Activated CD8-positive, alpha-beta T cell treated with anti-CD3 and anti-CD28 coated beads, Interleukin-2, amount 10 ng/mL, durations not matched to agents 7 days and 5 days (primary cell): Measurements from ENCODE around the gene MAN2C1. TPM values are rescaled to one million over a fixed set of nuclear protein-coding genes. Genes with fewer than 3 reads are reported as not detected.
"Not testable (repeated sequence)": the region's sequence is repeated elsewhere in the genome, so short reads cannot be mapped to it uniquely, and the experiment has no call there.

Source experiments
- ATAC-seq: fragments of 150-1000 bp; cut with Tn5 transposase; one replicate; pipeline ENCODE4 v1.10.0; 2021; ENCODE audit warnings: moderate library complexity
- CTCF ChIA-PET: fragments of 350-600 bp; sonication (Branson Sonifier 250); formaldehyde crosslinking; loops from one replicate; lab custom pipeline; 2021; ENCODE audit warnings: antibody characterized with exemption; lab: Charles Lee
- POLR2A ChIA-PET: fragments of 350-600 bp; sonication (Branson Sonifier 250); formaldehyde crosslinking; loops from one replicate; lab custom pipeline; 2021; ENCODE audit warnings: antibody characterized with exemption; lab: Charles Lee
- DNase-seq: peaks from one replicate; pipeline ENCODE4 v3.0.0-alpha.2; 2020
- H3K27ac Mint-ChIP-seq: one replicate; pipeline ENCODE4 v1.8.0; 2021; ENCODE audit warnings: mild to moderate bottlenecking, mixed read lengths
- H3K27me3 Mint-ChIP-seq: one replicate; pipeline ENCODE4 v1.8.0; 2021; ENCODE audit warnings: low read depth, mixed read lengths
- H3K36me3 Mint-ChIP-seq: one replicate; pipeline ENCODE4 v1.8.0; 2021; ENCODE audit warnings: low read depth, mixed read lengths
- H3K4me1 Mint-ChIP-seq: one replicate; pipeline ENCODE4 v1.8.0; 2021; ENCODE audit warnings: low read depth, mixed read lengths
- H3K4me3 Mint-ChIP-seq: one replicate; pipeline ENCODE4 v1.8.0; 2021; ENCODE audit warnings: mild to moderate bottlenecking, mixed read lengths
- H3K9me3 Mint-ChIP-seq: one replicate; pipeline ENCODE4 v1.8.0; 2022; ENCODE audit warnings: mixed read lengths; ENCODE audit not compliant: insufficient read depth
- total RNA-seq, 2 experiments: library from RNA; stranded (reverse); gene quantifications; one replicate each; pipeline ENCODE4 v1.2.3, GENCODE V29; 2021

The MAN2C1 gene
- total RNA-seq, 2 experiments from 2014 or later: 123 to 131 TPM

DNA sequence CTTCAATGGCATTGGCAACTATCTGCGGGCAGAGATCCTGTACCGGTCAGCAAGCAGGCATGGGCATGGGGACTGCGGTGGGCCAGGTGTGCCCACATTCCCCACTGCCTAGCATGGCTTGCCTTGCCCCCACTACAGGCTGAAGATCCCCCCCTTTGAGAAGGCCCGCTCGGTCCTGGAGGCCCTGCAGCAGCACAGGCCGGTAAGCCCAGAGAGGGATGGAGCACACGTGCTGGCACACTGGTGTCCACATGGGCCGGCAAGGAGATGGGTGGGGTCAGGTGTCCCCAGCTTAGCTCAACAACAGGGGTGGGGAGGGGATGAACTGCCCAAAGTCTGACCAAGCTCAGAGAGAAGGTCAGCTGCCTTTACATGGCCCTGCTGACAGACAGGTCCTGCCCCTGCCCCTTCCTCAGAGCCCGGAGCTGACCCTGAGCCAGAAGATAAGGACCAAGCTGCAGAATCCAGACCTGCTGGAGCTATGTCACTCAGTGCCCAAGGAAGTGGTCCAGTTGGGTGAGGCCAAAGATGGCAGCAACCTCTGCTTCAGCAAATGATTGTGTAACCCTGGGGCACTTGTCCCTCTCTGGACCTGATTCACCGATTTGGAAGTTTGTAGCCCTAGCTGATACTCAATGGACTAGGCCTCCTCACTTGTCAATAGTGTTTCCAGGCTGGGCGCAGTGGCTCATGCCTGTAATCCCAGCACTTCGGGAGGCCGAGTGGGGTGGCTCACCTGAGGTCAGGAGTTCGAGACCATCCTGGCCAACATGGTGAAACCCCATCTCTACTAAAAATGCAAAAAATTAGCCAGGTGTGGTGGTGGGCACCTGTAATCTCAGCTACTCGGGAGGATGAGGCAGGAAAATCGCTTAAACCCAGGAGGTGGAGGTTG lies 16.0 kb downstream of the MAN2C1 start:
- ATAC-seq (no peak), DNase-seq (no peak)
- POLR2A ChIA-PET: interaction anchor here (1.6 to 2.5 kb wide), 2 partner anchors 16 to 101 kb away, joined by 3 to 9 read pairs; partner anchors contain the start of gene MAN2C1
- peaks cover 57% of the 10 kb centered on the region for H3K36me3 Mint-ChIP-seq
- no peak overlapping the region for H3K4me3 Mint-ChIP-seq
- no peak overlapping the region for H3K27ac Mint-ChIP-seq
- H3K9me3 Mint-ChIP-seq: peaks cover 15% of the 10 kb centered on the region
- CTCF ChIA-PET: interaction anchor here (6.9 kb wide), 1 partner anchor 15 kb away, joined by 36 read pairs; the partner anchor contains the start of gene MAN2C1
- H3K27me3 Mint-ChIP-seq: peaks cover 5% of the 10 kb centered on the region
- peaks cover 28% of the 10 kb centered on the region for H3K4me1 Mint-ChIP-seq

DNA sequence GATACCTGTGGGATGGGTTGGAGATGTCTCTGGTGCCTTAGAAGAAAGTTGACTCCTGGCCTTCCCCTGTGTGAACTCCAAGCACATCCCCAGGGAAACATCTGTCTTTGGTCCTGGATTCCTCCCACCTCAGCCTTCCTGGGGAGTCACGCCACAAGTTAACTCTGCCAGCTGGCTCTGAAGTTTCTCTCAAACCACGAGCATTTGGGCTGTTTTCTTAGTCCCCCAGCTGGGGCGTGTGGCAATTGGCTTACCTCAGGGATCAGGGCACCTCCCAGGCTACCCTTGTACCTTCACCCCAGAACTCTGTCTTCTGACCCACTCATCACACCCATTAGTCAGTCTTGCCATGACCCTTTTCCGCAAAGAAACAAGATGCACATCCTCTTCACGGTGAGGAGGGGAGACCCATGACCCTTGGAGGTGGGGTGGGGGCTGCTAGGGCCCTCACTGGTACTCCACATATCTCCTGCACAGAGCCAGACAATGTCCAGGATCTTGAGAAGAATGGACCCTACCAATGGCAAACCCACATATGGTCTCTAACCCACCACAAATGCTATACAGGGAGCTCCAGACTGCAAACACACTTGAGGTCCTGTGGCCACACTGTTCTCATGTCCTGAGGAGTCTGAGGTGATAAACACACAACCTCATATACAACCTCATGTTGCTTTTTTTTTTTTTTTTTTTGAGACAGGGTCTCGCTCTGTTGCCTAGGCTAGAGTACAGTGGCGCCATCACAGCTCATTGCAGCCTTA lies 17.6 kb downstream of the MAN2C1 start:
- ChIA-PET POLR2A (interaction anchor here (1.3 kb wide), 1 partner anchor 18 kb away, joined by 6 read pairs; the partner anchor contains the start of gene MAN2C1), CTCF (interaction anchor here (6.9 kb wide), 1 partner anchor 17 kb away, joined by 36 read pairs; the partner anchor contains the start of gene MAN2C1)
- peak overlapping the region; percentile 99 for H3K27ac Mint-ChIP-seq
- ATAC-seq (no peak), DNase-seq (no peak)
- peaks cover 57% of the 10 kb centered on the region for H3K36me3 Mint-ChIP-seq
- H3K4me3 Mint-ChIP-seq: peak overlapping the region; percentile 64
- H3K4me1 Mint-ChIP-seq: peaks cover 37% of the 10 kb centered on the region
- H3K27me3 Mint-ChIP-seq: peaks cover 14% of the 10 kb centered on the region
- H3K9me3 Mint-ChIP-seq: peaks cover 19% of the 10 kb centered on the region

DNA sequence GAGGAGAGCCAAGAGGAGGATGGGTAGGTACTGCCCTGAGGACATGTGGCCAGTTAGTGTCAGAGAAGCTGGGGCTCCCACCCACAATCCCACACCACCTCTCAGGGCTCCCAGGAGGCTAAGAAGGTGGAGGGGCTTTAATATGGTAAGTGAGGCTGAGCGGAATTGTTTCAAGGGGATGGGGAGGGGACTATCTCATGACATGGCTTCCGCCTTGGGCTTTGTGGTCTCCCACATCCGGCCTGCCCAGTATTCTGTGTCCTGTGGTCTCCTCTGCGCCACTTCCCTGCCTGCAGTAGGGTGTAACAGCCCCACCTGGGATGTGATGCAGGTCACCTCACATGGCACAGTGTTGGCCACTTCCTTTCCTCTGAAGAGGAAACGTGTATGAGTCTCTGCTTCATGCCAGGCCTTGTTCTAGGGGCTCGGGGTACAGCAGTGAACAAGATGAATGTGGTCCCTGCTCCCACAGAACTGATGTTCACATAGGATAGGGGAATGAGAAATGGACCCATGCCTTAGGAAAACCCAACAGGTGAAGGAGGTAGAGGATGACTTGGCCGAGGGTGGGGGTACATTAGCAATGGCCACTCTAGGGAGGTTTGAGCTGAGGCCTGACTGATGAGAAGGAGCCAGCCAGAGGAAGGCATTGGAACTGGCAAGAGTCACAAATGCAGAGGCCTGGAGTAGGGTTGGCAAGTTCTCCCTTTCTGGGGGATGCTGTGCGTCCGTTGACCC lies 18.4 kb downstream of the MAN2C1 start:
- POLR2A ChIA-PET: interaction anchor here (1.3 kb wide), 1 partner anchor 19 kb away, joined by 6 read pairs; the partner anchor contains the start of gene MAN2C1
- peaks cover 57% of the 10 kb centered on the region for H3K36me3 Mint-ChIP-seq
- ATAC-seq (peak; percentile 86), DNase-seq (peak; percentile 95)
- CTCF ChIA-PET: interaction anchor here (6.9 kb wide), 1 partner anchor 17 kb away, joined by 36 read pairs; the partner anchor contains the start of gene MAN2C1
- peaks cover 18% of the 10 kb centered on the region for H3K27me3 Mint-ChIP-seq
- peak overlapping the region; percentile 99 for H3K27ac Mint-ChIP-seq
- H3K4me3 Mint-ChIP-seq: peak overlapping the region; percentile 64
- H3K4me1 Mint-ChIP-seq: peaks cover 37% of the 10 kb centered on the region
- peaks cover 19% of the 10 kb centered on the region for H3K9me3 Mint-ChIP-seq

DNA sequence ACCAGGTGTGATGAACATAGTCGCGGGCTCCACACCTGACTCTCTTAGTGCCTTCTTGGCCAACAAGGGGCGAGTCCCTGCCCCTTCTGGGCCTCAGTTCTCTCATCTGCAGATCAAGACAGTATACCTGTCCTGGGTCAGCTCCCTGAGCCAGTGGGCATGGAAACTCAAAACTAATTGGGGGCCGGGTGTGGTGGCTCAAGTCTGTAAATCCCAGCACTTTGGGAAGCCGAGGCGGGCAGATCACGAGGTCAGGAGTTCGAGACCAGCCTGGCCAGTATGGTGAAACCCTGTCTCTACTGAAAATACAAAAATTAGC lies 19.1 kb downstream of the MAN2C1 start:
- ATAC-seq, POLR2A ChIA-PET, DNase-seq: not testable (repeated sequence)
- peak overlapping the region; percentile 99 for H3K27ac Mint-ChIP-seq
- H3K9me3 Mint-ChIP-seq: peaks cover 19% of the 10 kb centered on the region
- H3K4me3 Mint-ChIP-seq: peak overlapping the region; percentile 64
- H3K36me3 Mint-ChIP-seq: peaks cover 52% of the 10 kb centered on the region
- H3K27me3 Mint-ChIP-seq: peaks cover 18% of the 10 kb centered on the region
- CTCF ChIA-PET: interaction anchor here (6.9 kb wide), 1 partner anchor 18 kb away, joined by 36 read pairs; the partner anchor contains the start of gene MAN2C1
- peaks cover 37% of the 10 kb centered on the region for H3K4me1 Mint-ChIP-seq

GRCh38 chr15:75348562-75349350 lies 19.7 kb downstream of the MAN2C1 start:
- peaks cover 52% of the 10 kb centered on the region for H3K36me3 Mint-ChIP-seq
- POLR2A ChIA-PET: interaction anchor here (0.7 kb wide), 1 partner anchor 105 kb away, joined by 3 read pairs; no protein-coding TSS in a partner anchor

GRCh38 chr15:75348034-75348561 lies 20.3 kb downstream of the MAN2C1 start:
- Mint-ChIP-seq H3K36me3 (peaks cover 49% of the 10 kb centered on the region), H3K27me3 (peaks cover 18% of the 10 kb centered on the region), H3K27ac (peak overlapping the region; percentile 77), H3K4me1 (peaks cover 37% of the 10 kb centered on the region), H3K4me3 (peak overlapping the region; percentile 5), H3K9me3 (peaks cover 19% of the 10 kb centered on the region)
- DNase-seq (no peak), ATAC-seq (no peak)
- ChIA-PET POLR2A (interaction anchor here (0.7 kb wide), 1 partner anchor 105 kb away, joined by 3 read pairs; no protein-coding TSS in a partner anchor), CTCF (no interaction called here)

More at GRCh38 chr15:75348562-75349350, 19.7 kb downstream of the MAN2C1 start:
- Mint-ChIP-seq H3K9me3 (peaks cover 19% of the 10 kb centered on the region), H3K27ac (peak overlapping the region; percentile 99), H3K4me3 (no peak overlapping the region), H3K4me1 (peaks cover 37% of the 10 kb centered on the region), H3K27me3 (peaks cover 18% of the 10 kb centered on the region)
- DNase-seq (no peak), ATAC-seq (no peak)
- CTCF ChIA-PET: interaction anchor here (6.9 kb wide), 1 partner anchor 19 kb away, joined by 36 read pairs; the partner anchor contains the start of gene MAN2C1

GRCh38 chr15:75347222-75348033 lies 21.0 kb downstream of the MAN2C1 start:
- peaks cover 19% of the 10 kb centered on the region for H3K9me3 Mint-ChIP-seq
- peaks cover 18% of the 10 kb centered on the region for H3K27me3 Mint-ChIP-seq
- peaks cover 37% of the 10 kb centered on the region for H3K4me1 Mint-ChIP-seq
- H3K36me3 Mint-ChIP-seq: peaks cover 45% of the 10 kb centered on the region
- ChIA-PET POLR2A (interaction anchor here (0.7 kb wide), 3 partner anchors 13 to 278 kb away, joined by 3 to 4 read pairs (median 3); partner anchors contain the start of gene SNUPN), CTCF (no interaction called here)
- peak overlapping the region; percentile 79 for H3K27ac Mint-ChIP-seq
- ATAC-seq: peak; percentile 20
- DNase-seq: no peak
- peak overlapping the region; percentile 63 for H3K4me3 Mint-ChIP-seq

DNA sequence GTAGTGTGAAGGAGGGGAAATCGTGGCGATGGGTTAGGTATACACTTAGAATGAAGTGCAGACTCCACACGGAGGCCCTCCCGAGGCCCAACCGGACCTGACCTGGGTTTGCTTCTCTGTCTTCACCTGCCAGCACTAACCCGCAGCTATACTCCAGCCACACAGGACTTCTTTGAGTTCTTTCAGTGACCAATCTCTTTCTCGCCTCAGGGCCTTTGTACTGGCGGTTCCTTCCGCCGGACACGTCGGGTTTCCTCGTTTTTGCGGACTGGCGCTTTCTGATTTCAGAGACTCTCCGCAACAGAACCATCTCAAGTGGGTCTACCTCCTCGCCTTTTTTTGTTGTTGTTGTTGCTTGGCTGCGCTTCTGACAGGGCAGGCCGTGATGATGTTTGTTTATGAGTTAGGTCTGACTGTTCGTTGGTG lies 21.6 kb downstream of the MAN2C1 start, which contains the start of gene NEIL1:
Gene NEIL1 (plus strand): TSS at position 244 of the 426 bp plus-strand sequence. CDS start 1,867 bp downstream, outside the sequence.
- H3K9me3 Mint-ChIP-seq: peaks cover 19% of the 10 kb centered on the region
- H3K36me3 Mint-ChIP-seq: peaks cover 39% of the 10 kb centered on the region
- POLR2A ChIA-PET: interaction anchor here (0.7 kb wide), 1 partner anchor 279 kb away, joined by 3 read pairs; the partner anchor contains the start of gene SNUPN
- DNase-seq (no peak), ATAC-seq (no peak)
- H3K4me3 Mint-ChIP-seq: peak within 1 kb of the TSS; percentile 63
- H3K4me1 Mint-ChIP-seq: peaks cover 37% of the 10 kb centered on the region
- CTCF ChIA-PET: no interaction called here
- peak within 1 kb of the TSS; percentile 79 for H3K27ac Mint-ChIP-seq
- peaks cover 18% of the 10 kb centered on the region for H3K27me3 Mint-ChIP-seq

- ATAC-seq, H3K4me3 Mint-ChIP-seq, H3K27ac Mint-ChIP-seq, H3K9me3 Mint-ChIP-seq, DNase-seq: not testable (repeated sequence)
- Mint-ChIP-seq H3K36me3 (peaks cover 26% of the 10 kb centered on the region), H3K4me1 (peaks cover 16% of the 10 kb centered on the region), H3K27me3 (peaks cover 15% of the 10 kb centered on the region)
- CTCF ChIA-PET: interaction anchor here (0.5 kb wide), 1 partner anchor 120 kb away, joined by 3 read pairs; no protein-coding TSS in a partner anchor
- POLR2A ChIA-PET: interaction anchor here (0.5 kb wide), 1 partner anchor 519 kb away, joined by 3 read pairs; no protein-coding TSS in a partner anchor
Observed at GRCh38 chr15:75343953-75344352, 24.5 kb downstream of the MAN2C1 start.
